ENCODE measurements around the gene SLC4A5. TPM values are rescaled to one million over a fixed set of nuclear protein-coding genes. Genes with fewer than 3 reads are reported as not detected.

The SLC4A5 gene
- polyA plus RNA-seq, 2 of the 4 experiments (the other 2 are of a cell fraction): 0.50 to 1.1 TPM

- POLR2A ChIA-PET: interaction anchor here (1.0 to 2.0 kb wide), 2 partner anchors 85 to 156 kb away, joined by 3 to 4 read pairs; partner anchors contain the start of gene MOB1A
- FAIRE-seq: no peak
- no peak overlapping the region for H3K27ac ChIP-seq
- DNase-seq (ENCODE audit: low read depth in 1 of 2, low spot score in 1 of 2): no peak
- 78% methylated on average over 6 of the region's 6 CpGs for WGBS (ENCODE audit: missing lambda C conversion rate)
- TF ChIP-seq CHD2 (IDR thresholded peaks at IDR 0.05; ENCODE audit: low read length, partially characterized antibody) (no peak), ESRRA (IDR thresholded peaks at IDR 0.05; ENCODE audit: borderline replicate concordance, low read length) (no peak), HDAC2 (IDR thresholded peaks at IDR 0.05) (no peak), NR3C1 (IDR thresholded peaks at IDR 0.05) (no peak), SREBF2 (IDR thresholded peaks at IDR 0.05) (no peak)
- no peaks in the 10 kb centered on the region for H3K4me1 ChIP-seq
- ATAC-seq: no peak
- H3K9me3 ChIP-seq: no peaks in the 10 kb centered on the region
- H3K4me2 ChIP-seq: no peak overlapping the region
- CTCF ChIA-PET: interaction anchor here (0.6 to 5.1 kb wide), 52 partner anchors 8 to 583 kb away, joined by 3 to 105 read pairs (median 6); partner anchors contain the start of genes MOB1A, SLC4A5 and STAMBP
- H3K4me3 ChIP-seq: no peak overlapping the region
These were observed 9.2 kb downstream of the SLC4A5 start for GRCh38 chr2:74333896-74334586.

- Histone ChIP-seq H3K27ac (no peak overlapping the region), H3K4me2 (no peak overlapping the region), H3K4me1 (no peaks in the 10 kb centered on the region), H3K4me3 (no peak overlapping the region), H3K9me3 (no peaks in the 10 kb centered on the region)
- WGBS (ENCODE audit: missing lambda C conversion rate): 31% methylated on average over 3 of the region's 3 CpGs
- TF ChIP-seq BHLHE40 (IDR thresholded peaks at IDR 0.05; ENCODE audit: low read depth, low read length) (no peak), CTCF (IDR thresholded peaks at IDR 0.05) (peak; percentile 35; the same call in 2 of the 3 replicates), RAD21 (conservative IDR thresholded peaks at IDR 0.05 in 1 of 2, IDR thresholded peaks at IDR 0.05 in 1 of 2) (peak in 1 of 2 experiments; percentile 63; a peak in 4 of 5 replicates)
- ChIA-PET CTCF (interaction anchor here (0.6 to 4.6 kb wide), 8 partner anchors 18 to 509 kb away, joined by 3 to 66 read pairs (median 12); no protein-coding TSS in a partner anchor), POLR2A (no interaction called here)
- ATAC-seq: peak; percentile 40 to 85; a peak in 3 of 6 replicates
- peak in 1 of 2 experiments; percentile 54 for DNase-seq (ENCODE audit: low read depth in 1 of 2, low spot score in 1 of 2)
- FAIRE-seq: no peak
These were observed 10.0 kb downstream of the SLC4A5 start for GRCh38 chr2:74333175-74333574.

- FAIRE-seq (no peak), DNase-seq (ENCODE audit: low read depth in 1 of 2, low spot score in 1 of 2) (no peak), ATAC-seq (peak in 1 of 2 experiments; percentile 13; a peak in 3 of 6 replicates)
- H3K4me3 ChIP-seq: no peak overlapping the region
- TF ChIP-seq HOXB13 (CRISPR knock-in tag; IDR thresholded peaks at IDR 0.05; ENCODE audit: low read depth) (no peak), EHMT2 (IDR thresholded peaks at IDR 0.05; ENCODE audit: low read depth) (no peak), CBX8 (IDR thresholded peaks at IDR 0.05) (no peak), CHD4 (IDR thresholded peaks at IDR 0.05; ENCODE audit: borderline replicate concordance) (no peak), BHLHE40 (IDR thresholded peaks at IDR 0.05; ENCODE audit: low read depth, low read length) (no peak), RNF2 (IDR thresholded peaks at IDR 0.05; ENCODE audit: borderline replicate concordance, low read depth) (no peak), NR3C1 (IDR thresholded peaks at IDR 0.05) (no peak), MAZ (IDR thresholded peaks at IDR 0.05; ENCODE audit: borderline replicate concordance, low read depth, low read length) (no peak)
- H3K4me1 ChIP-seq: no peaks in the 10 kb centered on the region
- 83% methylated on average over 3 of the region's 3 CpGs for WGBS (ENCODE audit: missing lambda C conversion rate)
- CTCF ChIA-PET: interaction anchor here (1.2 to 4.6 kb wide), 5 partner anchors 41 to 508 kb away, joined by 3 to 66 read pairs (median 6); no protein-coding TSS in a partner anchor
- H3K9me3 ChIP-seq: no peaks in the 10 kb centered on the region
- POLR2A ChIA-PET: no interaction called here
- no peak overlapping the region for H3K27ac ChIP-seq
- no peak overlapping the region for H3K4me2 ChIP-seq
These were observed 10.6 kb downstream of the SLC4A5 start for GRCh38 chr2:74332550-74333174.

GRCh38 chr2:74328573-74328972, 14.6 kb downstream of the SLC4A5 start:
- Histone ChIP-seq H3K27ac (no peak overlapping the region), H3K4me2 (no peak overlapping the region), H3K9me3 (no peaks in the 10 kb centered on the region), H3K4me3 (no peak overlapping the region), H3K4me1 (no peaks in the 10 kb centered on the region)
- no peak for FAIRE-seq
- 51% methylated on average over 2 of the region's 2 CpGs for WGBS (ENCODE audit: missing lambda C conversion rate)
- CTCF ChIA-PET: interaction anchor here (0.8 to 3.4 kb wide), 4 partner anchors 15 to 504 kb away, joined by 3 to 12 read pairs (median 4); no protein-coding TSS in a partner anchor
- POLR2A ChIA-PET: no interaction called here
- TF ChIP-seq EHF (CRISPR knock-in tag; IDR thresholded peaks at IDR 0.05): no peak
- TF ChIP-seq KDM1A (IDR thresholded peaks at IDR 0.05; ENCODE audit: low read depth): no peak
- no peak for ATAC-seq
- DNase-seq (ENCODE audit: low read depth in 1 of 2, low spot score in 1 of 2): no peak

All from A549 (cell line).